HT1080 (cell line): Measurements from ENCODE around the gene PDS5A. TPM values are rescaled to one million over a fixed set of nuclear protein-coding genes. Genes with fewer than 3 reads are reported as not detected.
"Not testable (repeated sequence)": the region's sequence is repeated elsewhere in the genome, so short reads cannot be mapped to it uniquely, and the experiment has no call there.

Source experiments
- DNase-seq: peaks from one replicate; pipeline ENCODE4 v3.0.0-alpha.2; 2015; ENCODE audit warnings: low read depth
- total RNA-seq: library from RNA; depleted of rRNA; stranded (reverse); fragments of >200 nt; shearing (Covaris generic); gene quantifications from 2 replicates; pipeline ENCODE4 v1.2.3, GENCODE V29; 2014

Gene PDS5A
- total RNA-seq, 1 experiment from 2014 or later, result 50.3 TPM

GRCh38 chr4:39908284-39908683 is 69.4 kb downstream of the PDS5A start:
- DNase-seq, result no peak

GRCh38 chr4:39905656-39906055 is 72.1 kb downstream of the PDS5A start:
- no peak for DNase-seq

DNA sequence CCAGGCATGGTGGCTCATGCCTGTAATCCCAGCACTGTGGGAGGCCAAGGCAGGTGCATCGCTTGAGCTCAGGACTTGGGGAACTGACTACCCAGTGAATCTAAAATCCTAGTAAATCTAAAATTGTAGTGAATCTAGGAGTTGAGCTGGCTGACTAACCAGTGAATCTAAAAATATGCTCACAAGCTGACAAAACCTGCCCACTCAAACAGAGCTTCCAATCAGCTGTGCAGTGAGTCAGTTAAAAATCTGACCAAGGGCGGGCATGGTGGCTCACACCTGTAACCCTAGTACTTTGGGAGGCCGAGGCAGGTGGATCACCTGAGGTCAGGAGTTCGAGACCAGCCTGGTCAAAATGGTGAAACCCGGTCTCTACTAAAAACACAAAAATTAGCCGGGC is 72.7 kb downstream of the PDS5A start:
- not testable (repeated sequence) for DNase-seq

GRCh38 chr4:39900966-39901365 is 76.7 kb downstream of the PDS5A start:
- DNase-seq, result no peak

DNA sequence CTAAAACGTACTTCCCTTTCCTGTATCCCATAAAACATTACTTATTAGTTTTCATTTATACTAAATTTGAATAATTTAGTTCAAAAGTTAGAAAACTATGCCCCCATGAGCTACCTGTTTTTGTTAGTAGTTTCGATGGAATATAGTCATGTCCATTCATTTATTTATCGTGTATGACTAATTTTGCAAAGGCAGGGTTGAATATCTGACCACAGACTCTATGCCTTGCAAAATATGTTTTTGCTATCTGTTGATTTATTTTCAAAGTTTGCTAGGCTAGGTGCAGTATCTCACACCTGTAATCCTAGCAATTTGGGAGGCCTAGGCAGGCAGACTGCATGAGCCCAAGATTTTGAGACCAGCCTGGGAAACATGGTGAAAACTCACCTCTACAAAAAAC is 78.4 kb downstream of the PDS5A start:
- DNase-seq, result no peak

GRCh38 chr4:39898015-39898414 is 79.7 kb downstream of the PDS5A start:
- no peak for DNase-seq

- DNase-seq, result no peak
These were observed 84.0 kb downstream of the PDS5A start for GRCh38 chr4:39893693-39894072.

GRCh38 chr4:39892988-39893692 is 84.6 kb downstream of the PDS5A start:
- DNase-seq, result no peak

DNA sequence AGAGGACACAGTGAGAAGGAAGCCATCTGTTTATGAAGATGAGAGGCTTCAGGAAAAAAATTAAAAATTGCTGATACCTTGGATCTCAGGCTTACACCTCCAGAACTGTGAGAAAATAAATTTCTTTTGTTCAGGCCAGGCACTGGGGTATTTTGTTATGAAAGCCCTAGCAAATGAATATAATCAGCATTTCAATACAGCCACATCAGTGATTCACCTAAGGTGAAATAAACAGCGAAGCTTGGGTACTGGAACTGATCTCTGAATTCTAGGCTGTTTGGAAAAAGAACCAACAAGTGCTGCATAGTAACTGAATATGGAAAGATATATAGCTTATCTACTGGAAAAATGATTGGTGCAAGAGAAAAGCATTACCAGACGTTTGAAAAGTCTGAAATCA is 88.5 kb downstream of the PDS5A start:
- DNase-seq, result no peak

- no peak for DNase-seq
These were observed 89.2 kb downstream of the PDS5A start for GRCh38 chr4:39888541-39888940.

- peak; percentile 11 for DNase-seq
These were observed 94.1 kb downstream of the PDS5A start for GRCh38 chr4:39883646-39884045.

DNA sequence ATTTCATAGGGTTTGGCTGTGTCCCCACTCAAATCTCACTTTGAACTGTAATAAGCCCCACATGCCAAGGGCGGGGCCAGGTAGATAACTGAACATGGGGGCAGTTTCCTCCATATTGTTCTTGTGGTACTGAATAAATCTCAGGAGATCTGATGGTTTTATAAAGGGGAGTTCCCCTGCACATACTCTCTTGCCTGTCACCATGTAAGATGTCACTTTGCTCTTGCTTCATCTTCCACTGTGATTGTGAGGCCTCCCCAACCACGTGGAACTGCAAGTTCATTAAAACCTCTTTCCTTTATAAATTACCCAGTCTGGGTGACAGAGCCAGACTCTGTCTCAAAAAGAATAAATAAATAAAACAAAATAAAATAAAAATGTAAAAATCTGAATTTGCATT is 95.9 kb downstream of the PDS5A start:
- no peak for DNase-seq

- DNase-seq, result no peak
These were observed 99.7 kb downstream of the PDS5A start for GRCh38 chr4:39877971-39878370.

DNA sequence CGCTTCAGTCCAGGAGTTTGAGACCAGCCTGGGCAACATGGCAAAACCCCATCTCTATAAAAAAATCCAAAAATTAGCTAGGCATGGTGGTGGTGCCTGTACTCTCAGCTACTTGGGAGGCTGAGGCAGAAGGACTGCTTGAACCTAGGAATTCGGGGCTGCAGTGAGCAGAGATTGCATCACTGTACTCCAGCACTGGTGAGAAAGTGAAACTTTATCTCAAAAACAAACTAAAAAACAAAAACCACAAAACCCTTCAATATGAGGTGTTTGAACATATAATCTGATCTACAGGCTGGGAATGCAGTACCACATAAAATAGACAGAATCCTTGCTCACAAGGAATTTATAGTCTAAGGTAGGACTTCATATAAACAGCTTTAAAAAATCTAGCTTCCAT is 103.9 kb downstream of the PDS5A start:
- no peak for DNase-seq

DNA sequence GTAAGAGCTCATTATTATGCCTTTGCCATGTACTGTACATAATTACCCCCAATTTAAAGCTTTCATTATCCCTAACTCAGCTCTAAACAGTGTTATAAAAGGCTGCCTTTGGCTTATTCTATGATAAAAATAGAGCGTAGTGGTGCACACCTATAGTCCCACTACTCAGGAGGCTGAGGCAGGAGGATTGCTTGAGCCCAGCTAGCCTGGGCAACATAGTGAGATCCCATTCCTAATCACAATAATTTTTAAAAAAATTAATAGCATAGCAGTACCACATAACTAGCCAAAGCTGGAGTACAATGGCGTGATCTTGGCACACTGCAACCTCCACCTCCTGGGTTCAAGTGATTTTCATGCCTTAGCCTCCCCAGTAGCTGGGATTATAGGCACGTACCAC is 112.4 kb downstream of the PDS5A start:
- no peak for DNase-seq

GRCh38 chr4:39864391-39864790 is 113.3 kb downstream of the PDS5A start:
- DNase-seq, result no peak

GRCh38 chr4:39860804-39861203 is 116.9 kb downstream of the PDS5A start:
- DNase-seq, result no peak

GRCh38 chr4:39855909-39856512 is 121.7 kb downstream of the PDS5A start:
- DNase-seq, result peak; percentile 66

DNA sequence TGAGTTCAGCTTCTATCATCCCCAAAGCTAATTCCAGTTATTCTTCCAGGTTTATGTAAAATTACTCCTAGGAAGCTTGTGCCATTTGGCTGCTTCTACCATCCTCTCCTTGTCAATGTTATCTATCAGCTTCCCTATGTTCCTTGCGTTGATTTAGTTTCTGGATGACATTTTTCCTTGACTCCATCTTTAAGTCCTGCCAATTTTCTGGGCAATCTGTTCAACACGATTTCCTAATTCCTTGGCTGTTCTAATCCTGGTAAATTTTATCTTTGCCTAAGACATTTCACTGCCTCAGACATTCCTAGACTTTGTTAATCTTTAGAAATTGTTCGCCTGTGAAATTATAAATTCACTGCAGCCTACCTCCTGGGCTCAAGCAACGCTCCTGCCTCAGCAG is 125.1 kb downstream of the PDS5A start:
- DNase-seq, result no peak

DNA sequence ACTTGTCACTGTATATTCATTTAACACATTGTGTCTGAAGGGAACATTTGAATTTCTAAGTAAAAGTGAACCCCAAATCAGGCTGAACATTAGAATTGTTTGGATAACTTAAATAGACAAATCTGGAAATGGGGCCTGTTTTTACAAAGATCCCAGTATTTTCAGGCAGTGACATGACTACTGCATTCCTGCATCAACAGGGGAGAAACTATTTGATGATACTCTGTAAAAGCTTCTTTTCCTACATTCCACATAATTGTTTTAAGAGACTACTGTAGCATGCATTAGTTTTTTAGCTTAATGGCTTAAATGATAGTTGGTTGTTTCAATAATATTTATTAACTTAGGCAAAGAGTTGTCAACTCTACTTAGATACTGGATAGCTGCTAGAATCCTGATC is 127.0 kb downstream of the PDS5A start:
- no peak for DNase-seq

GRCh38 chr4:39846705-39847104 is 131.0 kb downstream of the PDS5A start:
- no peak for DNase-seq

DNA sequence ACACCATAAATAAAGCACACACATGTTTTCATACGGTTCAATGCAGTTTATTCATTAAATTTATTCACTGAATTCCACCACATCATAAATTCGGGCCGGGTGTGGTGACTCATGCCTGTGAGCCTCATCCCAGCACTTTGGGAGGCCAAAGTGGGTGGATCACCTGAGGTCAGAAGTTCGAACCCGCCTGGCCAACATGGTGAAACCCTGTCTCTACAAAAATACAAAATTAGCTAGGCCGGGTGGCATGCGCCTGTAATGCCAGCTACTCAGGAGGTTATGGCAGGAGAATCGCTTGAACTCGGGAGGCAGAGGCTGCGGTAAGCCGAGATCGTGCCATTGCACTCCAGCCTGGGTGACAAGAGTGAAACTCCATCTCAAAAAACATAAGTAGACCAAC is 131.6 kb downstream of the PDS5A start:
- DNase-seq, result peak; percentile 38

DNA sequence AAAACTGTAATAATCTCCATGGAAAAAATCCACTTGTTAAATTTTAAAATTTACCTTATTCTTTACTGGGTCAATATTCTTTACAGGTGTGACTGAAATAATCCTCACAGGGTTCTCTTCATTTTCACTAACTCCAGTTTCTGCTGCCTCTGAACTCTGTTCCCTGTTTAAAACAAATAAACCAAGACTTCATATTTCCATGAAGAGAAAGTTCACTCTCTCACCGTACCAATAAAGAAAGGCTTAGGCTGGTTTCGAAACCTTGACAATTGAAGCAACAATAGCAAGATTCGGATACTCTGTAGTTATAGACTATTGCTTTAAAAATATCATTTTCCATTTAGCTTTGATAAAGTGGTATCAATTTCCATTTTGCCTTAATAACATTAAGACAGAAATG is 135.8 kb downstream of the PDS5A start:
- no peak for DNase-seq
